ENCODE measurements around the gene FBRSL1.

The FBRSL1 gene

GRCh38 chr12:132545164-132545953, 55.4 kb downstream of the FBRSL1 start:
- DNase-seq = no peak

GRCh38 chr12:132545955-132546354, 56.0 kb downstream of the FBRSL1 start:
- DNase-seq = no peak

GRCh38 chr12:132546647-132547046, 56.7 kb downstream of the FBRSL1 start:
- DNase-seq = peak; percentile 24 to 50

GRCh38 chr12:132547205-132547740, 57.3 kb downstream of the FBRSL1 start:
- peak in 1 of 2 experiments; percentile 53 for DNase-seq

- DNase-seq = no peak
These were observed 58.6 kb downstream of the FBRSL1 start for GRCh38 chr12:132548430-132549058.

GRCh38 chr12:132549059-132549458, 59.1 kb downstream of the FBRSL1 start:
- DNase-seq = no peak

- no peak for DNase-seq
These were observed 60.3 kb downstream of the FBRSL1 start for GRCh38 chr12:132550014-132550802.

GRCh38 chr12:132550830-132551640, 61.1 kb downstream of the FBRSL1 start:
- DNase-seq = peak in 1 of 2 experiments; percentile 25

- peak; percentile 55 to 85 for DNase-seq
These were observed 61.7 kb downstream of the FBRSL1 start for GRCh38 chr12:132551641-132552031.

GRCh38 chr12:132554845-132555630, 65.1 kb downstream of the FBRSL1 start:
- peak in 1 of 2 experiments; percentile 24 for DNase-seq

GRCh38 chr12:132555686-132556085, 65.7 kb downstream of the FBRSL1 start:
- no peak for DNase-seq

- no peak for DNase-seq
These were observed 66.3 kb downstream of the FBRSL1 start for GRCh38 chr12:132556216-132556615.

- no peak for DNase-seq
These were observed 66.8 kb downstream of the FBRSL1 start for GRCh38 chr12:132556801-132557200.

GRCh38 chr12:132557291-132558015, 67.5 kb downstream of the FBRSL1 start:
- DNase-seq = no peak

GRCh38 chr12:132558042-132558856, 68.3 kb downstream of the FBRSL1 start:
- DNase-seq = peak in 1 of 2 experiments; percentile 25

GRCh38 chr12:132558861-132559623, 69.1 kb downstream of the FBRSL1 start:
- peak in 1 of 2 experiments; percentile 10 for DNase-seq

GRCh38 chr12:132559652-132560363, 69.9 kb downstream of the FBRSL1 start:
- peak; percentile 27 to 50 for DNase-seq

GRCh38 chr12:132560364-132560613, 70.3 kb downstream of the FBRSL1 start:
- DNase-seq = peak in 1 of 2 experiments; percentile 17
